Epithelial cell of umbilical artery (primary cell): ENCODE measurements around the gene GPS2. TPM values are rescaled to one million over a fixed set of nuclear protein-coding genes. Genes with fewer than 3 reads are reported as not detected.

Source experiments
- total RNA-seq: library from RNA; depleted of rRNA; stranded (reverse); fragments of >200 nt; gene quantifications from 2 replicates; pipeline ENCODE4 v1.2.3, GENCODE V29; 2014

GPS2 gene
- 34.8 and 60.0 TPM in 2 replicates for total RNA-seq

GRCh38 chr17:7314719-7315569 lies at the start of gene GPS2:
GPS2 (minus strand) TSS chr17:7315360; CDS start chr17:7315052, 308 bp downstream.

GRCh38 chr17:7355053-7355452 lies 39.9 kb upstream of the GPS2 start, which contains the start of gene TMEM95:
TMEM95 (plus strand) TSS chr17:7355156; CDS start chr17:7355205, 49 bp downstream.

GRCh38 chr17:7351665-7352502 lies 36.7 kb upstream of the GPS2 start, which contains the start of gene KCTD11:
KCTD11 (plus strand) TSS chr17:7352162.

GRCh38 chr17:7336240-7337175 lies 21.3 kb upstream of the GPS2 start, which contains the start of gene ACAP1:
ACAP1 (plus strand) TSS chr17:7336529; CDS start chr17:7336735, 206 bp downstream.

GRCh38 chr17:7328840-7329373 lies 13.7 kb upstream of the GPS2 start, which contains the start of gene NEURL4:
NEURL4 (minus strand) TSS chr17:7329335; CDS start chr17:7329312, 23 bp downstream.

GRCh38 chr17:7306911-7307685 lies 8.1 kb downstream of the GPS2 start, which contains the start of gene EIF5A:
EIF5A (plus strand) TSS chr17:7307628; CDS start chr17:7309636, 2,008 bp downstream.

GRCh38 chr17:7294614-7295153 lies 20.5 kb downstream of the GPS2 start, which contains the start of gene YBX2:
YBX2 (minus strand) TSS chr17:7294639; CDS start chr17:7294500, 139 bp downstream.

GRCh38 chr17:7281074-7281952 lies 33.8 kb downstream of the GPS2 start, which contains the start of gene SLC2A4:
SLC2A4 (plus strand) TSS chr17:7281718; CDS start chr17:7281935, 217 bp downstream.

Other genes starting within 250 kb of the GPS2 start
- 0.15 TPM in 1 of 2 replicates, not detected in the other for gene CLEC10A, start 235.1 kb downstream of the GPS2 start, total RNA-seq
- gene ASGR2, start 200.5 kb downstream of the GPS2 start, total RNA-seq = not detected in 2 replicates
- 5.5 and 9.1 TPM in 2 replicates for gene ASGR1, start 136.0 kb downstream of the GPS2 start, total RNA-seq
- gene DLG4, start 95.5 kb downstream of the GPS2 start, total RNA-seq = 7.8 and 10.4 TPM in 2 replicates
- gene ACADVL, start 95.4 kb downstream of the GPS2 start, total RNA-seq = 164 and 179 TPM in 2 replicates
- 36.1 and 40.6 TPM in 2 replicates for gene DVL2, start 80.8 kb downstream of the GPS2 start, total RNA-seq
- 39.7 and 43.9 TPM in 2 replicates for gene PHF23, start 75.9 kb downstream of the GPS2 start, total RNA-seq
- gene GABARAP, start 72.9 kb downstream of the GPS2 start, total RNA-seq = 52.1 and 157 TPM in 2 replicates
- gene CTDNEP1, start 63.6 kb downstream of the GPS2 start, total RNA-seq = 14.1 and 19.5 TPM in 2 replicates
- 48.8 and 52.3 TPM in 2 replicates for gene ELP5, start 63.1 kb downstream of the GPS2 start, total RNA-seq
- 12.9 and 15.6 TPM in 2 replicates for gene CLDN7, start 52.9 kb downstream of the GPS2 start, total RNA-seq
- gene SLC2A4, start 33.6 kb downstream of the GPS2 start, total RNA-seq = under 0.01 and 0.30 TPM in 2 replicates
- gene YBX2, start 20.7 kb downstream of the GPS2 start, total RNA-seq = 0.15 TPM in 1 of 2 replicates, not detected in the other
- 761 and 967 TPM in 2 replicates for gene EIF5A, start 7.7 kb downstream of the GPS2 start, total RNA-seq
- gene NEURL4, start 14.0 kb upstream of the GPS2 start, total RNA-seq = 12.0 and 17.9 TPM in 2 replicates
- not detected in 2 replicates for gene ACAP1, start 21.2 kb upstream of the GPS2 start, total RNA-seq
- 1.9 and 2.9 TPM in 2 replicates for gene KCTD11, start 36.8 kb upstream of the GPS2 start, total RNA-seq
- gene TMEM95, start 39.8 kb upstream of the GPS2 start, total RNA-seq = not detected in 2 replicates
- 0.91 TPM in 1 of 2 replicates, not detected in the other for gene TNK1, start 65.7 kb upstream of the GPS2 start, total RNA-seq
- 8.4 and 15.3 TPM in 2 replicates for gene PLSCR3, start 79.2 kb upstream of the GPS2 start, total RNA-seq
- 71.3 and 188 TPM in 2 replicates for gene TMEM256, start 88.7 kb upstream of the GPS2 start, total RNA-seq
- 2.1 and 2.6 TPM in 2 replicates for gene NLGN2, start 92.5 kb upstream of the GPS2 start, total RNA-seq
- gene SPEM1, start 105.0 kb upstream of the GPS2 start, total RNA-seq = not detected in 2 replicates
- gene SPEM2, start 110.3 kb upstream of the GPS2 start, total RNA-seq = not detected in 2 replicates
- gene SPEM3, start 113.5 kb upstream of the GPS2 start, total RNA-seq = not detected in 2 replicates
- gene TMEM102, start 120.1 kb upstream of the GPS2 start, total RNA-seq = 5.6 and 7.5 TPM in 2 replicates
- 0.15 and 0.32 TPM in 2 replicates for gene FGF11, start 124.2 kb upstream of the GPS2 start, total RNA-seq
- 4.5 and 6.5 TPM in 2 replicates for gene CHRNB1, start 129.7 kb upstream of the GPS2 start, total RNA-seq
- 6.7 and 7.1 TPM in 2 replicates for gene ZBTB4, start 164.3 kb upstream of the GPS2 start, total RNA-seq
- not detected in 2 replicates for gene SLC35G6, start 166.1 kb upstream of the GPS2 start, total RNA-seq
- 54.1 and 66.9 TPM in 2 replicates for gene POLR2A, start 169.0 kb upstream of the GPS2 start, total RNA-seq
- 3.6 and 6.5 TPM in 2 replicates for gene TNFSF12, start 233.7 kb upstream of the GPS2 start, total RNA-seq
- gene TNFSF13, start 243.4 kb upstream of the GPS2 start, total RNA-seq = 0.46 and 1.6 TPM in 2 replicates
- gene SENP3, start 246.6 kb upstream of the GPS2 start, total RNA-seq = 92.9 and 115 TPM in 2 replicates